H1 (cell line): Measurements from ENCODE around the gene HLA-DQA2. TPM values are rescaled to one million over a fixed set of nuclear protein-coding genes. Genes with fewer than 3 reads are reported as not detected.

Experiments used
- CTCF ChIA-PET: fragments of 300-600 bp; sonication (Branson Sonifier 250); formaldehyde crosslinking; loops from one replicate; lab custom pipeline; 2021; ENCODE audit not compliant: partially characterized antibody; lab: Charles Lee
- POLR2A ChIA-PET: fragments of 300-600 bp; sonication (Branson Sonifier 250); formaldehyde crosslinking; loops from one replicate; lab custom pipeline; 2021; ENCODE audit warnings: inconsistent platforms; ENCODE audit not compliant: partially characterized antibody; lab: Charles Lee
- DNase-seq, 2 experiments: peaks; one replicate each; pipeline versions ENCODE4 v3.0.0 to v3.0.0-alpha.2; 2010 to 2022; ENCODE audit warnings: low spot score in 2 of 2, low read depth in 1 of 2, mixed read lengths in 1 of 2
- FAIRE-seq: peaks from 2 replicates; lab custom pipeline; 2011; peaks lifted over from hg19 to GRCh38; lab: Jason Lieb, UNC
- H2AFZ ChIP-seq: 2 replicates; pipeline ENCODE4 v1.8.1; 2012; ENCODE audit warnings: low read length, inconsistent platforms
- H2AK5ac ChIP-seq: 2 replicates; pipeline ENCODE4 v1.6.1; 2013; ENCODE audit warnings: low read depth, low read length
- H2BK120ac ChIP-seq: replicated peaks from 2 replicates; pipeline ENCODE3; 2013; ENCODE audit warnings: low read depth, low read length, inconsistent platforms
- H2BK12ac ChIP-seq: 2 replicates; pipeline ENCODE4 v1.6.1; 2013; ENCODE audit warnings: low read depth, low read length
- H2BK15ac ChIP-seq: 2 replicates; pipeline ENCODE4 v1.6.1; 2013; ENCODE audit warnings: low read length
- H2BK20ac ChIP-seq: 2 replicates; pipeline ENCODE4 v1.6.1; 2013; ENCODE audit warnings: low read length
- H2BK5ac ChIP-seq: 2 replicates; pipeline ENCODE4 v1.6.1; 2013; ENCODE audit warnings: low read depth, low read length
- H3K14ac ChIP-seq: 2 replicates; pipeline ENCODE4 v1.6.1; 2013; ENCODE audit warnings: inconsistent platforms; ENCODE audit not compliant: insufficient read length
- H3K18ac ChIP-seq: 2 replicates; pipeline ENCODE4 v1.6.1; 2013; ENCODE audit warnings: low read length; ENCODE audit errors: extremely low read depth
- H3K23ac ChIP-seq: 2 replicates; pipeline ENCODE4 v1.6.1; 2013; ENCODE audit warnings: inconsistent platforms; ENCODE audit not compliant: insufficient read length
- H3K23me2 ChIP-seq: 2 replicates; pipeline ENCODE4 v1.6.1; 2013; ENCODE audit warnings: low read depth, low read length
- H3K27ac ChIP-seq: 2 replicates; pipeline ENCODE4 v1.6.1; 2011; ENCODE audit warnings: low read depth, low read length, inconsistent platforms
- H3K27me3 ChIP-seq, 4 experiments: replicated peaks in 1 of 4; 1 replicate in 1 of 4; 2 replicates in 3 of 4; pipeline versions ENCODE4 v1.6.1 to v1.8.1; 2011 to 2013; ENCODE audit warnings: low read length in 3 of 4, mild to moderate bottlenecking in 3 of 4, inconsistent platforms in 2 of 4, mixed read lengths in 2 of 4, moderate library complexity in 1 of 4; ENCODE audit not compliant: control insufficient read depth in 3 of 4, insufficient read depth in 3 of 4; ENCODE audit errors: extremely low read depth in 1 of 4
- H3K36me3 ChIP-seq, 4 experiments: 2 replicates each; pipeline versions ENCODE4 v1.6.1 to v1.8.1; 2011 to 2013; ENCODE audit warnings: mild to moderate bottlenecking in 4 of 4, low read length in 3 of 4, moderate library complexity in 2 of 4, control low read depth in 1 of 4, inconsistent platforms in 1 of 4; ENCODE audit not compliant: insufficient read depth in 4 of 4, control insufficient read depth in 2 of 4
- H3K4ac ChIP-seq: replicated peaks from 2 replicates; pipeline ENCODE3; 2013; ENCODE audit warnings: low read length, low read depth, mixed read lengths, inconsistent platforms; ENCODE audit not compliant: insufficient read length
- H3K4me1 ChIP-seq, 4 experiments: replicated peaks in 1 of 4; 1 replicate in 1 of 4; 2 replicates in 3 of 4; pipeline versions ENCODE4 v1.6.1 to v1.8.1; 2011 to 2013; ENCODE audit warnings: low read length in 3 of 4, inconsistent platforms in 2 of 4, mixed read lengths in 1 of 4; ENCODE audit not compliant: insufficient read depth in 4 of 4, control insufficient read depth in 3 of 4
- H3K4me2 ChIP-seq, 2 experiments: 2 replicates each; pipeline versions ENCODE4 v1.6.1 to v1.8.1; 2011 to 2013; ENCODE audit warnings: low read depth in 2 of 2, low read length in 2 of 2, control low read depth in 1 of 2, inconsistent platforms in 1 of 2, mild to moderate bottlenecking in 1 of 2; ENCODE audit not compliant: insufficient read depth in 1 of 2
- H3K4me3 ChIP-seq, 4 experiments: fragments of 200-600, 300-600 bp in 1 of 4; sonication (generic), shearing (Covaris generic), sonication (Bioruptor Twin) in 1 of 4; 2 replicates each; pipeline versions ENCODE4 v1.5.1 to v1.8.1; 2011 to 2016; ENCODE audit warnings: low read length in 4 of 4, low read depth in 3 of 4, control low read depth in 2 of 4, inconsistent platforms in 2 of 4, mild to moderate bottlenecking in 2 of 4, mixed read lengths in 1 of 4, moderate library complexity in 1 of 4; ENCODE audit not compliant: insufficient read depth in 2 of 4; ENCODE audit errors: extremely low read depth in 1 of 4
- H3K56ac ChIP-seq: replicated peaks from 2 replicates; pipeline ENCODE3; 2013; ENCODE audit warnings: low read depth, mild to moderate bottlenecking, mixed read lengths, low read length, inconsistent platforms; ENCODE audit not compliant: insufficient read length
- H3K79me1 ChIP-seq: 2 replicates; pipeline ENCODE4 v1.6.1; 2013; ENCODE audit warnings: low read depth, low read length, control low read depth
- H3K79me2 ChIP-seq, 2 experiments: 2 replicates each; pipeline versions ENCODE4 v1.6.1 to v1.8.1; 2012 to 2013; ENCODE audit warnings: low read length in 2 of 2, mild to moderate bottlenecking in 2 of 2, inconsistent platforms in 1 of 2; ENCODE audit not compliant: insufficient read depth in 2 of 2, control insufficient read depth in 1 of 2
- H3K9ac ChIP-seq, 4 experiments: replicated peaks in 1 of 4; 1 replicate in 1 of 4; 2 replicates in 3 of 4; pipeline versions ENCODE4 v1.6.1 to v1.8.1; 2011 to 2013; ENCODE audit warnings: low read depth in 3 of 4, low read length in 3 of 4, control low read depth in 2 of 4, mild to moderate bottlenecking in 2 of 4, moderate library complexity in 2 of 4, inconsistent platforms in 1 of 4; ENCODE audit errors: extremely low read depth in 1 of 4
- H3K9me3 ChIP-seq, 2 experiments: 2 replicates each; pipeline versions ENCODE4 v1.6.1 to v1.8.1; 2012 to 2013; ENCODE audit warnings: mild to moderate bottlenecking in 2 of 2, moderate library complexity in 2 of 2, control low read depth in 1 of 2, inconsistent platforms in 1 of 2, low read depth in 1 of 2, low read length in 1 of 2, mixed read lengths in 1 of 2; ENCODE audit not compliant: insufficient read depth in 2 of 2
- H4K20me1 ChIP-seq, 2 experiments: replicated peaks in 1 of 2; 2 replicates each; pipeline versions ENCODE3 to v1.8.1; 2011 to 2013; ENCODE audit warnings: inconsistent platforms in 2 of 2, low read length in 2 of 2, mild to moderate bottlenecking in 1 of 2; ENCODE audit not compliant: insufficient read depth in 2 of 2, control insufficient read depth in 1 of 2
- H4K5ac ChIP-seq: 2 replicates; pipeline ENCODE4 v1.6.1; 2013; ENCODE audit warnings: low read length, low read depth, mixed read lengths, inconsistent platforms; ENCODE audit not compliant: insufficient read length
- H4K8ac ChIP-seq: 2 replicates; pipeline ENCODE4 v1.8.0; 2013; ENCODE audit warnings: mild to moderate bottlenecking, moderate library complexity, low read length, inconsistent platforms; ENCODE audit not compliant: insufficient read depth; ENCODE audit errors: extremely low read depth
- H4K91ac ChIP-seq: replicated peaks from 2 replicates; pipeline ENCODE3; 2013; ENCODE audit warnings: low read length, mixed read lengths, inconsistent platforms; ENCODE audit not compliant: insufficient read length
- CEBPB ChIP-seq: IDR thresholded peaks from 2 replicates; pipeline ENCODE4 v1.6.1; 2012; ENCODE audit warnings: low read depth, low read length
- RAD21 ChIP-seq, 2 experiments: IDR thresholded peaks in 1 of 2; conservative IDR thresholded peaks in 1 of 2; 2 replicates each; pipeline ENCODE4 v1.6.1; 2011; ENCODE audit warnings: low read depth in 2 of 2, low read length in 2 of 2, improper control_type of control experiment in 1 of 2, inconsistent platforms in 1 of 2, mild to moderate bottlenecking in 1 of 2, moderate library complexity in 1 of 2
- RFX5 ChIP-seq: IDR thresholded peaks from 2 replicates; pipeline ENCODE4 v1.6.1; 2011; ENCODE audit warnings: low read depth, low read length, improper control_type of control experiment, borderline replicate concordance
- SIN3A ChIP-seq, 2 experiments: IDR thresholded peaks in 1 of 2; conservative IDR thresholded peaks in 1 of 2; 2 replicates each; pipeline ENCODE4 v1.6.1; 2011 to 2012; ENCODE audit warnings: low read length in 2 of 2, improper control_type of control experiment in 1 of 2, low read depth in 1 of 2, mild to moderate bottlenecking in 1 of 2
- SP2 ChIP-seq: IDR thresholded peaks from 2 replicates; pipeline ENCODE4 v1.6.1; 2012; ENCODE audit warnings: mild to moderate bottlenecking, low read length, inconsistent platforms
- WGBS, 2 experiments: shearing (Covaris generic) in 1 of 2; methylation state at CpG; one replicate each; pipeline versions ENCODE4 v1.1.6 to v1.1.7; 2013 to 2015; ENCODE audit warnings: low lambda C conversion rate in 2 of 2, mixed read lengths in 2 of 2, inconsistent platforms in 1 of 2, low coverage in 1 of 2, missing lambda C conversion rate in 1 of 2; ENCODE audit not compliant: insufficient replicate concordance in 2 of 2, insufficient coverage in 1 of 2, insufficient read length in 1 of 2; ENCODE audit errors: extremely low coverage in 1 of 2, missing lambda C conversion rate in 1 of 2; 5-methylcytosine and 5-hydroxymethylcytosine counted together
- polyA plus RNA-seq, 7 experiments: library from polyadenylated mRNA; depleted of rRNA in 3 of 7; stranded (reverse) in 5 of 7; unstranded in 2 of 7; fragments of >200 nt in 5 of 7; fragments of 200-250 nt in 2 of 7; gene quantifications; 1 replicate in 5 of 7; 2 replicates in 1 of 7; 4 replicates in 1 of 7; pipeline versions ENCODE4 v1.2.1 to v1.2.3, GENCODE V29; 2011 to 2013; ENCODE audit warnings: missing spikeins in 2 of 7, mixed read lengths in 2 of 7
- total RNA-seq: library from RNA; stranded (reverse); fragmentation: NEBNext Ultra II Directional; extraction: Animal tissue kit (Norgen Biotek cat#: 25700); gene quantifications from 2 replicates; pipeline ENCODE4 v1.2.1, GENCODE V29; 2021
- TF ChIP-seq, protein P1 (sequence below): IDR thresholded peaks from 2 replicates; pipeline ENCODE4 v1.6.1; 2012; ENCODE audit warnings: inconsistent platforms
- TF ChIP-seq, protein P2 (sequence below), 3 experiments: IDR thresholded peaks; 1 replicate in 2 of 3; 2 replicates in 1 of 3; pipeline versions ENCODE4 v1.5.1 to v1.6.1; 2011; ENCODE audit warnings: low read length in 3 of 3, mild to moderate bottlenecking in 3 of 3, inconsistent platforms in 2 of 3, low read depth in 1 of 3, moderate library complexity in 1 of 3; ENCODE audit not compliant: insufficient read depth in 1 of 3; ENCODE audit errors: control extremely low read depth in 1 of 3

HLA-DQA2 gene
- total and polyA plus RNA-seq, 2 of the 8 experiments (the other 6 are each of a cell fraction or from before 2014, with no cell fraction given), result not detected

DNA sequence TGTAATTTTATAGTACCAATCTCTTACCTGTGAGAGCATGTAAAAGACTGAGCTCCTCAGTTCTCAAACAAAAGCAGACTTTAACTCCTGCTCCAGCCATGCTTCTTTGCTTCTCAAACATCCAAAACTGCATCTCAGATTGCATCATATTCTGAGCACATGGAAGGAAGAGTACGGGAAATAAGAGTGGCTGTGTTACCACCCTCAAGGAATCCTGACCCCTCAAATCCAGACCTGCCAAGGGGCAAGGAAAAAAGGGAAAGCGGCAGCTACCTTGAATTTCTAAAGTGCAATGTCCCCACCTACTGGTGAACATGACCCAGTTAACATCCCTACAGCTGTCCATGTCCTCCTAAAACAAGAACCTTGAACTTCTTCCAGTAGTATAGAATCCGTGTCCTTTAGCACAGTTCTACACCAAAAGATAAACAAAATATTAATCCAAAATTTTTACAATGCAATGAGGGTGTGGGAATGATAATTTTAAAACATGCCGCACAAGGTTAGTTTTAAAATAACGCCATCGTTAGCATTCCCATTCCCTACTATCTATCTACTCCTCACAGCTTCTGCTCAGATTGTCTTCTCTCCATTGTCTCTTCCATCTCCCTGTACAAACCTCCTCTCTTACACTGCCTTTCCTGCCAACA lies 40.7 kb upstream of the HLA-DQA2 start:
- H3K27ac ChIP-seq, result no peak overlapping the region
- H3K4me2 ChIP-seq, result no peak overlapping the region
- no peak overlapping the region for H2BK5ac ChIP-seq
- WGBS, 2 experiments, result 43% methylated on average over 6 of the region's 6 CpGs; no CpG with 5 or more reads in 1 of the 2 experiments
- H2BK12ac ChIP-seq, result no peak overlapping the region
- no peaks in the 10 kb centered on the region for H3K36me3 ChIP-seq
- H3K18ac ChIP-seq, result no peak overlapping the region
- no peak overlapping the region for H2BK15ac ChIP-seq
- no peaks in the 10 kb centered on the region for H3K79me1 ChIP-seq
- no peaks in the 10 kb centered on the region for H3K79me2 ChIP-seq
- H2BK120ac ChIP-seq, result no peak overlapping the region
- peak overlapping the region; percentile 91; the same call in 1 of the 2 replicates for H2AFZ ChIP-seq
- FAIRE-seq (peak; percentile 96), DNase-seq (peak; percentile 34 to 53)
- no peak overlapping the region for H3K14ac ChIP-seq
- H3K23ac ChIP-seq, result no peak overlapping the region
- no peak overlapping the region for H3K4me3 ChIP-seq
- no peaks in the 10 kb centered on the region for H3K27me3 ChIP-seq
- H2BK20ac ChIP-seq, result no peak overlapping the region
- H3K56ac ChIP-seq, result no peak overlapping the region
- no peak overlapping the region for H3K4ac ChIP-seq
- H4K20me1 ChIP-seq, result no peaks in the 10 kb centered on the region
- CTCF ChIA-PET, result interaction anchor here (0.6 to 6.8 kb wide), 30 partner anchors 9 to 455 kb away, joined by 3 to 37 read pairs (median 4); partner anchors contain the start of gene HLA-DQB1
- H4K8ac ChIP-seq, result no peak overlapping the region
- POLR2A ChIA-PET, result interaction anchor here (0.7 to 0.9 kb wide), 2 partner anchors 85 to 284 kb away, joined by 3 to 5 read pairs; no protein-coding TSS in a partner anchor
- no peak overlapping the region for H2AK5ac ChIP-seq
- H4K91ac ChIP-seq, result no peak overlapping the region
- H3K4me1 ChIP-seq, result no peaks in the 10 kb centered on the region
- no peaks in the 10 kb centered on the region for H3K23me2 ChIP-seq
- no peak overlapping the region for H3K9ac ChIP-seq
- H3K9me3 ChIP-seq, result no peaks in the 10 kb centered on the region
- H4K5ac ChIP-seq, result no peak overlapping the region
- peak; percentile 14; the same call in 1 of the 2 replicates for TF ChIP-seq RFX5
- TF ChIP-seq, protein P1, sequence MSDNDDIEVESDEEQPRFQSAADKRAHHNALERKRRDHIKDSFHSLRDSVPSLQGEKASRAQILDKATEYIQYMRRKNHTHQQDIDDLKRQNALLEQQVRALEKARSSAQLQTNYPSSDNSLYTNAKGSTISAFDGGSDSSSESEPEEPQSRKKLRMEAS, result peak; percentile 49; the same call in 1 of the 2 replicates
- no peak for TF ChIP-seq SP2
- TF ChIP-seq, protein P2, sequence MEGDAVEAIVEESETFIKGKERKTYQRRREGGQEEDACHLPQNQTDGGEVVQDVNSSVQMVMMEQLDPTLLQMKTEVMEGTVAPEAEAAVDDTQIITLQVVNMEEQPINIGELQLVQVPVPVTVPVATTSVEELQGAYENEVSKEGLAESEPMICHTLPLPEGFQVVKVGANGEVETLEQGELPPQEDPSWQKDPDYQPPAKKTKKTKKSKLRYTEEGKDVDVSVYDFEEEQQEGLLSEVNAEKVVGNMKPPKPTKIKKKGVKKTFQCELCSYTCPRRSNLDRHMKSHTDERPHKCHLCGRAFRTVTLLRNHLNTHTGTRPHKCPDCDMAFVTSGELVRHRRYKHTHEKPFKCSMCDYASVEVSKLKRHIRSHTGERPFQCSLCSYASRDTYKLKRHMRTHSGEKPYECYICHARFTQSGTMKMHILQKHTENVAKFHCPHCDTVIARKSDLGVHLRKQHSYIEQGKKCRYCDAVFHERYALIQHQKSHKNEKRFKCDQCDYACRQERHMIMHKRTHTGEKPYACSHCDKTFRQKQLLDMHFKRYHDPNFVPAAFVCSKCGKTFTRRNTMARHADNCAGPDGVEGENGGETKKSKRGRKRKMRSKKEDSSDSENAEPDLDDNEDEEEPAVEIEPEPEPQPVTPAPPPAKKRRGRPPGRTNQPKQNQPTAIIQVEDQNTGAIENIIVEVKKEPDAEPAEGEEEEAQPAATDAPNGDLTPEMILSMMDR (IDR thresholded peaks at IDR 0.05; ENCODE audit: control extremely low read depth in 1 of 3, insufficient read depth in 1 of 3, low read depth in 1 of 3, low read length in 3 of 3), result peak; percentile 13 to 74 (median 69)
- peak; percentile 34; the same call in 1 of the 2 replicates for TF ChIP-seq CEBPB
- peak; percentile 88 to 89 for TF ChIP-seq RAD21 (IDR thresholded peaks at IDR 0.05 in 1 of 2, conservative IDR thresholded peaks at IDR 0.05 in 1 of 2; ENCODE audit: low read depth in 2 of 2, low read length in 2 of 2)
- no peak for TF ChIP-seq SIN3A (conservative IDR thresholded peaks at IDR 0.05 in 1 of 2, IDR thresholded peaks at IDR 0.05 in 1 of 2; ENCODE audit: low read depth in 1 of 2, low read length in 2 of 2)
